Measurements from ENCODE around the gene TNRC6C.
A peak's percentile ranks its signal among the peaks of the same experiment; 100 is the strongest.
"Not testable (repeated sequence)": the region's sequence is repeated elsewhere in the genome, so short reads cannot be mapped to it uniquely, and the experiment has no call there.

TNRC6C gene

GRCh38 chr17:78043031-78043430 lies 84.5 kb downstream of the TNRC6C start:
- no peak for DNase-seq (ENCODE audit: low spot score)

GRCh38 chr17:78044280-78044835 lies 85.9 kb downstream of the TNRC6C start:
- DNase-seq (ENCODE audit: low spot score), result peak; percentile 2

- DNase-seq (ENCODE audit: low spot score), result no peak
These were observed 86.8 kb downstream of the TNRC6C start for GRCh38 chr17:78045316-78045715.

- no peak for DNase-seq (ENCODE audit: low spot score)
These were observed 88.4 kb downstream of the TNRC6C start for GRCh38 chr17:78046923-78047322.

- no peak for DNase-seq (ENCODE audit: low spot score)
These were observed 90.1 kb downstream of the TNRC6C start for GRCh38 chr17:78048346-78049292.

GRCh38 chr17:78049609-78050008 lies 91.1 kb downstream of the TNRC6C start:
- DNase-seq (ENCODE audit: low spot score), result no peak

- DNase-seq (ENCODE audit: low spot score), result no peak
These were observed 92.9 kb downstream of the TNRC6C start for GRCh38 chr17:78051186-78051972.

GRCh38 chr17:78053777-78054468 lies 95.4 kb downstream of the TNRC6C start:
- DNase-seq (ENCODE audit: low spot score), result no peak

- no peak for DNase-seq (ENCODE audit: low spot score)
These were observed 98.7 kb downstream of the TNRC6C start for GRCh38 chr17:78057113-78057740.

- no peak for DNase-seq (ENCODE audit: low spot score)
These were observed 99.5 kb downstream of the TNRC6C start for GRCh38 chr17:78058001-78058400.

GRCh38 chr17:78058581-78058980 lies 100.1 kb downstream of the TNRC6C start:
- DNase-seq (ENCODE audit: low spot score), result no peak

GRCh38 chr17:78062596-78062995 lies 104.1 kb downstream of the TNRC6C start:
- DNase-seq (ENCODE audit: low spot score), result no peak

- DNase-seq (ENCODE audit: low spot score), result no peak
These were observed 105.0 kb downstream of the TNRC6C start for GRCh38 chr17:78063489-78063888.

GRCh38 chr17:78064708-78065107 lies 106.2 kb downstream of the TNRC6C start:
- no peak for DNase-seq (ENCODE audit: low spot score)

- DNase-seq (ENCODE audit: low spot score), result not testable (repeated sequence)
These were observed 108.5 kb downstream of the TNRC6C start for GRCh38 chr17:78066976-78067375.

- no peak for DNase-seq (ENCODE audit: low spot score)
These were observed 111.2 kb downstream of the TNRC6C start for GRCh38 chr17:78069695-78070094.

GRCh38 chr17:78072961-78073360 lies 114.5 kb downstream of the TNRC6C start:
- no peak for DNase-seq (ENCODE audit: low spot score)

GRCh38 chr17:78075011-78075410 lies 116.5 kb downstream of the TNRC6C start:
- DNase-seq (ENCODE audit: low spot score), result no peak

GRCh38 chr17:78075545-78075944 lies 117.0 kb downstream of the TNRC6C start:
- DNase-seq (ENCODE audit: low spot score), result no peak

- DNase-seq (ENCODE audit: low spot score), result no peak
These were observed 120.8 kb downstream of the TNRC6C start for GRCh38 chr17:78079253-78079652.

- DNase-seq (ENCODE audit: low spot score), result no peak
These were observed 123.0 kb downstream of the TNRC6C start for GRCh38 chr17:78081551-78081950.

Data from CD4-positive, alpha-beta T cell treated with Interleukin-2 at 100 ng/mL for 4 hours (primary cell).